Vagina (tissue), 2 donors: Measurements from ENCODE around the gene ZDHHC12. TPM values are rescaled to one million over a fixed set of nuclear protein-coding genes. Genes with fewer than 3 reads are reported as not detected.

Experiments used
- DNase-seq, 2 donors: peaks; one replicate each; pipeline ENCODE4 v3.0.0-alpha.2; 2017; ENCODE audit errors: extremely low spot score in 2 of 2
- H3K27ac ChIP-seq: fragments of 200-600 bp; sonication (generic); one replicate; pipeline ENCODE4 v1.5.1; 2019
- H3K27me3 ChIP-seq: fragments of 200-600 bp; sonication (generic); one replicate; pipeline ENCODE4 v1.5.1; 2019
- H3K36me3 ChIP-seq, 2 donors: fragments of 200-600 bp; sonication (generic); one replicate each; pipeline ENCODE4 v1.5.1; 2017 to 2019
- H3K4me1 ChIP-seq: fragments of 200-600 bp; sonication (generic); one replicate; pipeline ENCODE4 v1.5.1; 2019
- H3K4me3 ChIP-seq, 2 donors: fragments of 200-600 bp; sonication (generic); 1 replicate in 1 of 2; 2 replicates in 1 of 2; pipeline ENCODE4 v1.5.1; 2016 to 2019
- H3K9me3 ChIP-seq: fragments of 200-600 bp; sonication (generic); one replicate; pipeline ENCODE4 v1.5.1; 2019
- POLR2A ChIP-seq, 2 donors: fragments of 450-650 bp; IDR thresholded peaks; one replicate each; pipeline ENCODE4 v1.6.1; 2017; ENCODE audit warnings: antibody characterized with exemption in 2 of 2, mild to moderate bottlenecking in 2 of 2, moderate library complexity in 2 of 2
- POLR2AphosphoS5 ChIP-seq, 2 donors: sonication (generic); formaldehyde crosslinking; IDR thresholded peaks; one replicate each; pipeline ENCODE4 v1.9.0; 2017; ENCODE audit warnings: antibody characterized with exemption in 2 of 2, mild to moderate bottlenecking in 2 of 2, low read depth in 1 of 2; ENCODE audit not compliant: insufficient read depth in 1 of 2
- intact Hi-C: fragments of 100-400 bp; cut with DNase I; formaldehyde crosslinking; loops from one replicate; pipeline ENCODE4 v1.15.1; 2023
- total RNA-seq: library from RNA; depleted of rRNA; stranded (reverse); fragments of >200 nt; gene quantifications from one replicate; pipeline ENCODE4 v1.2.3, GENCODE V29; 2016
- TF ChIP-seq, protein P1 (sequence below), 3 experiments: fragments of 450-650 bp in 2 of 3; fragments of 200-600 bp in 1 of 3; sonication (generic) in 1 of 3; IDR thresholded peaks; one replicate each; pipeline ENCODE4 v1.5.1; 2017 to 2019; ENCODE audit warnings: antibody characterized with exemption in 3 of 3, mild to moderate bottlenecking in 2 of 3, moderate library complexity in 2 of 3

The ZDHHC12 gene
- total RNA-seq, 1 donor from 2014 or later: 19.4 TPM

GRCh38 chr9:128688501-128689292 is 35.2 kb downstream of the ZDHHC12 start, which contains the start of gene SET:
Gene SET, plus strand, starts transcription at chr9:128689222. Its CDS starts 361 bp downstream, at chr9:128689583.
- Histone ChIP-seq H3K36me3 (peaks cover 0 to 24% of the 10 kb centered on the region in 2 donors), H3K9me3 (no peaks in the 10 kb centered on the region), H3K27me3 (no peaks in the 10 kb centered on the region), H3K27ac (peak within 1 kb of the TSS; percentile 97), H3K4me1 (peaks cover 42% of the 10 kb centered on the region), H3K4me3 (peak within 1 kb of the TSS; percentile 79 to 97)
- TF ChIP-seq, protein P1, sequence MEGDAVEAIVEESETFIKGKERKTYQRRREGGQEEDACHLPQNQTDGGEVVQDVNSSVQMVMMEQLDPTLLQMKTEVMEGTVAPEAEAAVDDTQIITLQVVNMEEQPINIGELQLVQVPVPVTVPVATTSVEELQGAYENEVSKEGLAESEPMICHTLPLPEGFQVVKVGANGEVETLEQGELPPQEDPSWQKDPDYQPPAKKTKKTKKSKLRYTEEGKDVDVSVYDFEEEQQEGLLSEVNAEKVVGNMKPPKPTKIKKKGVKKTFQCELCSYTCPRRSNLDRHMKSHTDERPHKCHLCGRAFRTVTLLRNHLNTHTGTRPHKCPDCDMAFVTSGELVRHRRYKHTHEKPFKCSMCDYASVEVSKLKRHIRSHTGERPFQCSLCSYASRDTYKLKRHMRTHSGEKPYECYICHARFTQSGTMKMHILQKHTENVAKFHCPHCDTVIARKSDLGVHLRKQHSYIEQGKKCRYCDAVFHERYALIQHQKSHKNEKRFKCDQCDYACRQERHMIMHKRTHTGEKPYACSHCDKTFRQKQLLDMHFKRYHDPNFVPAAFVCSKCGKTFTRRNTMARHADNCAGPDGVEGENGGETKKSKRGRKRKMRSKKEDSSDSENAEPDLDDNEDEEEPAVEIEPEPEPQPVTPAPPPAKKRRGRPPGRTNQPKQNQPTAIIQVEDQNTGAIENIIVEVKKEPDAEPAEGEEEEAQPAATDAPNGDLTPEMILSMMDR (IDR thresholded peaks at IDR 0.05): no peak
- peak; percentile 54 to 99 for TF ChIP-seq POLR2A (IDR thresholded peaks at IDR 0.05)
- TF ChIP-seq POLR2AphosphoS5 (IDR thresholded peaks at IDR 0.05; ENCODE audit: insufficient read depth in 1 of 2, low read depth in 1 of 2): peak in 1 of 2 donors; percentile 67
- no peak for DNase-seq
- intact Hi-C loops: loop anchor here (10.0 kb wide), 1 partner anchor 134 kb away; the partner anchor contains the start of gene SPTAN1

GRCh38 chr9:128687453-128687852 is 36.5 kb downstream of the ZDHHC12 start:
- DNase-seq: no peak
- H3K36me3 ChIP-seq: peaks cover 0 to 12% of the 10 kb centered on the region in 2 donors
- no peak for TF ChIP-seq POLR2A (IDR thresholded peaks at IDR 0.05)
- TF ChIP-seq POLR2AphosphoS5 (IDR thresholded peaks at IDR 0.05; ENCODE audit: insufficient read depth in 1 of 2, low read depth in 1 of 2): no peak
- TF ChIP-seq, protein P1 (IDR thresholded peaks at IDR 0.05): no peak
- H3K27me3 ChIP-seq: no peaks in the 10 kb centered on the region
- intact Hi-C loops: loop anchor here (10.0 kb wide), 1 partner anchor 133 kb away; the partner anchor contains the start of gene SPTAN1
- H3K27ac ChIP-seq: no peak overlapping the region
- H3K4me1 ChIP-seq: peaks cover 54% of the 10 kb centered on the region
- no peaks in the 10 kb centered on the region for H3K9me3 ChIP-seq
- no peak overlapping the region for H3K4me3 ChIP-seq

DNA sequence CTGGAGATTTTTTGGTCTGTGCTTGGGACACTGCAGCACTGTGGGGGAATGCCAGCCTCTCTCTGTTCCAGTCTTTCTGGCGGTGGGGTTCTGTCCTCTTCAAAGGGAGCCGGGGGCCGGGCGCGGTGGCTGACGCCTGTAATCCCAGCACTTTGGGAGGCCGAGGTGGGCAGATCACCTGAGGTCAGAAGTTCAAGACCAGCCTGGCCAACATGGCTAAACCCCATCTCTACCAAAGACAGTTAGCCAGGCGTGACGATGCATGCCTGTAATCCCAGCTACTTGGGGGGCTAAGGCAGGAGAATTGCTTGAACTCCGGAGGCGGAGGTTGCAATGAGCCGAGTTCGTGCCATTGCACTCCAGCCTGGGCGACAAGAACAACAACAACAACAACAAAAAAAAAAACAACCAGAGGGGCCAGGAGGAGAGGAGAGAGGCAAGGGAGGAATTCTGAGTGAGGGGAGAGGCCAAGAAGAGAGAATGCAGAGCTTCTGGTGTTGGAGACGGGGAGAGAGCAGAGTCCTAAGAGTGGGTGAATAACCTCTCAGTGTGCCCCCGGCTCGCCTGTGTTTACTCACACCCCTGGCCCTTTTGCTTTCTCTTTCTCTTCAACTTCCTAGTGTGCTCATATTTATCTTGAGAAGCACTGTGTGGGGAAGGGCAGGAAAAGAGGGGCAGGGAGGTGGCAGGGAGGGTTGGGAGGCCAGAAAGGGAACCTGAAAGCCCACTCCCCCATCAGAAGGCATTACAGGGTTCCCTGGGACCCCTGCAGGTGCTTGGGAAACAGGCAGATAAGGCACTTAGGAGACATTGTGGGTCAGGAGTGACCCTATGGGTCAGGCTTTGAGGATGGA is 38.1 kb downstream of the ZDHHC12 start:
- DNase-seq: no peak
- TF ChIP-seq, protein P1 (IDR thresholded peaks at IDR 0.05): no peak
- TF ChIP-seq POLR2AphosphoS5 (IDR thresholded peaks at IDR 0.05; ENCODE audit: insufficient read depth in 1 of 2, low read depth in 1 of 2) (no peak), POLR2A (IDR thresholded peaks at IDR 0.05) (no peak)
- H3K27ac ChIP-seq: no peak overlapping the region
- no peak overlapping the region for H3K4me3 ChIP-seq
- H3K27me3 ChIP-seq: no peaks in the 10 kb centered on the region
- intact Hi-C loops: loop anchor here (10.0 kb wide), 1 partner anchor 131 kb away; the partner anchor contains the start of gene SPTAN1
- no peaks in the 10 kb centered on the region for H3K36me3 ChIP-seq
- peaks cover 46% of the 10 kb centered on the region for H3K4me1 ChIP-seq
- no peaks in the 10 kb centered on the region for H3K9me3 ChIP-seq

- H3K9me3 ChIP-seq: no peaks in the 10 kb centered on the region
- no peaks in the 10 kb centered on the region for H3K36me3 ChIP-seq
- H3K4me3 ChIP-seq: peak overlapping the region; percentile 46 to 58
- TF ChIP-seq, protein P1 (IDR thresholded peaks at IDR 0.05): no peak
- TF ChIP-seq POLR2AphosphoS5 (IDR thresholded peaks at IDR 0.05; ENCODE audit: insufficient read depth in 1 of 2, low read depth in 1 of 2) (peak; percentile 3 to 77), POLR2A (IDR thresholded peaks at IDR 0.05) (peak in 1 of 2 donors; percentile 66)
- peaks cover 39% of the 10 kb centered on the region for H3K4me1 ChIP-seq
- peak overlapping the region; percentile 63 for H3K27ac ChIP-seq
- intact Hi-C loops: loop anchor here (10.0 kb wide), 1 partner anchor 130 kb away; the partner anchor contains the start of gene SPTAN1
- DNase-seq: no peak
- no peaks in the 10 kb centered on the region for H3K27me3 ChIP-seq
These were observed 39.4 kb downstream of the ZDHHC12 start for GRCh38 chr9:128684325-128685199.
